HG02870 (cell line): ENCODE measurements around the gene DOC2B.

Source experiments
- ATAC-seq: cut with Tn5 transposase; IDR thresholded peaks from one replicate; pipeline ENCODE4 v1.9.1; 2021; ENCODE audit warnings: mild to moderate bottlenecking, moderate library complexity; ENCODE audit not compliant: unreplicated experiment

The DOC2B gene

GRCh38 chr17:164303-165235 lies 16.9 kb downstream of the DOC2B start:
- ATAC-seq = no peak

- no peak for ATAC-seq
Measured at GRCh38 chr17:163514-164098, 17.8 kb downstream of the DOC2B start.

- ATAC-seq = no peak
Measured at GRCh38 chr17:162689-163088, 18.8 kb downstream of the DOC2B start.

- no peak for ATAC-seq
Measured at GRCh38 chr17:161481-161880, 20.0 kb downstream of the DOC2B start.

DNA sequence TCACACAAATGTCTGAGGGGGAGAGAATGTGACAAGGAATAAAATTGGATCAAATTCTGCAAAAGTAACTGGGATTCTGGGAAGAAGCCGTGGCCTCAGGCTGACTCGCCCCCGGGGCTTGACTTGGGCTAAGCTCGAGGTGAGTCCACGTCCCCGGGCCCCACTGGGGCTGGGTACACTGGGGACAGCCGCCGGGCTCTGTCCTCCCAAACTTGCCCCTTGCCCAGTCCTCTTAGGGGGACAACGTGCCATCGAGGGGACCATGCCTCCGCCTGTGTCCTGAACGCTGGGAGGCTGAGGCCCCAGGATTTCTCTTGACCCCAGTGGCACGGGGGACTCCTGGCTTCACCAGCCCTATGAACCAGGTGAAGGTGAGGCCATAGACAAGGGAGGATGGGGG lies 21.1 kb downstream of the DOC2B start:
- no peak for ATAC-seq

DNA sequence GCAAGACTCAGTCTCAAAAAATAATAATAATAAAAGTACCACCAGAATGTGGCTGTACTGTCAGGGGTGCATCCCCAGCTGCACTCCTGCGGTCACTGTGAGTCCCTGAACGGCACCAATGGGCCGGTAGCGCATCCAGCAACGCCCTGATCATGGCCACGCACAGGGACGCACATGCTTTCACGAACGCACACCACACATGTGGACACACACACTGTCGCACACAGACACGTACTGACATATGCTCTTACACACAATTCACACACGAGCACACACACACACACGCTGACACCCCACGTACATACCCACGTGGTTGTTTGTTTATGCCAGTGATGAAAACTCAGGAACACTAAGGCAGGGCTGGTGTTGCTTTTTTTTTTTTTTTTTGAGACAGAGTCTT lies 21.8 kb downstream of the DOC2B start:
- ATAC-seq = no peak

GRCh38 chr17:158379-158778 lies 23.1 kb downstream of the DOC2B start:
- ATAC-seq = no peak

DNA sequence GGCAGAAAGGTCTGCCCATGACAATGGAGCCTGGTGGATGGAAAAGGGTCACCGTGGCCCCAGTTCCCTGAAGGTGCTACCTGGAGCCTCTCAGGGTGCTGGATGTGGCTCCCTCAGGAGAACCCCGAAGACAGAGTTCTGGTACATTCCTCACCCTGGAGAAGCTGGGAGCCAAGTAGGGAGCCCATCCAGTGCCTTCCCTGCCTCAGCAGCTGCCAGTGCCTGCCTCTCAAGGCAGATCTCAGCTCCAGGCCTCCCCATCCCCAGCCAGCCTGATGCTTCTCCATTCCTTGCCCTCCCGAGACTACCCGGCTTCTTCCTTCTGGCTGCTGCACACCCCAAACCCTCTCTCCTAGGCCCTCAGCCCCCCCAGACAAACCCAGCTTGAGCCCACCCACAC lies 23.5 kb downstream of the DOC2B start:
- no peak for ATAC-seq

GRCh38 chr17:156946-157345 lies 24.5 kb downstream of the DOC2B start:
- no peak for ATAC-seq

DNA sequence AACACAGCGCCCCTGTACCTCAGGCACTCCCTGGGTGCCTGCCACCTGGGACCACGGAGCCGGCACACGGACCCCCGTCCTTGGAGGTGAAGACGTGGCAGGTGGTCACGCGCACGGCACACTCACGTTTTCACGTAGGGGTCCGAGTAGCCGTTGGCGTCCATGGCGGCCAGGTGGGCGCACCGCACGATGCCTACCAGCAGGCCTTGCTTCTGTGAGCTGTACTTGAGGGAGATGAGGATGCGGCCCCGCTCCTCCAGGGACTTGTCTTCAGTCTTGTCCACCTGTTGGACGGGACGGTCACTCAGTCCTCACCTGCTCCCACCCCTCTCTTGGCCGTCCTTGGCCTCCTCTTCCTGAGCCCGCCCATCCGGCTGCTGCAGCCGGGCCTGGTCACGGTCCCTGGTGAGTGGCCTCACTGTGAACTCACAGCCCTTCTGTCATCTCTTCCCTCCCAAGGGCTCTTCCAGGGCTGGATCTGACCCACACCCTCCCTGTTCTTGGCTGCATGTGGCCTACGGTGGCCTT lies 25.3 kb downstream of the DOC2B start:
- ATAC-seq = no peak

DNA sequence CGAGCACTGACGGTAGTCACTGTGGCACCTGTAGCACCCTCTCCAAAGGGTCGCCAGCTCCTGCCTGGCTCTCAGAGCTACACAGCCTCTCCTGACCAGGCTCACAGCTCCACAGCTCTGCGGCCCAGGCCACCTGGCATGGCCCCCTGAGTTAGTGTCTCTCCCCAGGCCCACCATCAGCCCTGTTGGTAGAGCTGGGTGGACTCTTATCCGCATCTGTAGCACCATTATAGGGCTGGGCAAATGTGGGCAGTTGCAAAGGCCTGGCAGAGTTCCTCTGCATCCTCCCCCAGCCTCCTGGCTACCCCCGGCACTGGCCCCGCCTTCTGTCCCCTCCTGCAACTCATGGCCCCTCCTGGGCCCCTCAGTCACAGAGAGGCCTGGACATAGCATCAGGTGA lies 25.9 kb downstream of the DOC2B start:
- ATAC-seq = no peak

GRCh38 chr17:153851-154250 lies 27.6 kb downstream of the DOC2B start:
- ATAC-seq = no peak

DNA sequence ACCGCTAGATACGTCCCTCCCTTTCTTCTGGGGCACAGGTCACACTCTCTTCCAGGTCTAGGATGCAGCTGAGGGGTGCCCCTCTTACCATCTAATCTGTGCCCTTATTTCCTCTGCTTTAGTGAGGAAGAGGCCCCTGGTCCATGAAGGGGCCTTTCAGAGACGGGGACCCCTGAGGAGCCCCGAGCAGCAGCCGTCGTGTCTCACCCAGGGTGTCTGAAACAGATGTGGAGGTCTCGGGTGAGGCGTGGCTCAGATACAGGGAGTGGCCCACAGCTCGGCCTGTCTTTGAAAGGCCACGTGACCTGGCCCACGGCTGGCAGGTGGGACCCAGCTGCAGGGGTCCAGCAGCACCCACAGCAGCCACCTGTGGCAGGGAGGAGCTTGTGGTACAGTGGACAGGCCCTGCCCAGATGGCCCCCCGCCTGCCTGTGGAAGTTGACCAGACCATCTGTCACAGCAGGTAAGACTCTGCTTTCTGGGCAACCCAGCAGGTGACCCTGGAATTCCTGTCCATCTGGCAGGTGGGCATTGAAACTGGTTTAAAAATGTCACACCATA lies 28.5 kb downstream of the DOC2B start:
- no peak for ATAC-seq

- ATAC-seq = no peak
Measured at GRCh38 chr17:151886-152859, 29.3 kb downstream of the DOC2B start.

DNA sequence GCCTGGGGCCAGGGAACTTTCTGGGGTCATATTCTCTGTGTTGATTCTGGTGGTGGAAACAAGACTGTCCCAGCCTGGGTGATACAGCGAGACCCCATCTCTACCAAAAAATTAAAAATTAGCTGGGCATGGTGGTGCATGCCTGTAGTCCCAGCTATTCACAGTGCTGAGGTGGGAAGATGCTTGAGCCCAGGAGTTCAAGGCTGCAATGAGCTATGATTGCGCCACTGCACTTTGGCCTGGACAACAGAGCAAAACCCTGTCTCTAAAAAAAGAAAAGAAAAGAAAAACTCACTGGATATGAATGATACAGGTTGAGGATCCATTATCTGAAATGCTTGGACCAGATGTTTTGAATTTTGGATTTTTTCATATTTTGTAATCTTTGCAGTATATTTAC lies 30.4 kb downstream of the DOC2B start:
- no peak for ATAC-seq

DNA sequence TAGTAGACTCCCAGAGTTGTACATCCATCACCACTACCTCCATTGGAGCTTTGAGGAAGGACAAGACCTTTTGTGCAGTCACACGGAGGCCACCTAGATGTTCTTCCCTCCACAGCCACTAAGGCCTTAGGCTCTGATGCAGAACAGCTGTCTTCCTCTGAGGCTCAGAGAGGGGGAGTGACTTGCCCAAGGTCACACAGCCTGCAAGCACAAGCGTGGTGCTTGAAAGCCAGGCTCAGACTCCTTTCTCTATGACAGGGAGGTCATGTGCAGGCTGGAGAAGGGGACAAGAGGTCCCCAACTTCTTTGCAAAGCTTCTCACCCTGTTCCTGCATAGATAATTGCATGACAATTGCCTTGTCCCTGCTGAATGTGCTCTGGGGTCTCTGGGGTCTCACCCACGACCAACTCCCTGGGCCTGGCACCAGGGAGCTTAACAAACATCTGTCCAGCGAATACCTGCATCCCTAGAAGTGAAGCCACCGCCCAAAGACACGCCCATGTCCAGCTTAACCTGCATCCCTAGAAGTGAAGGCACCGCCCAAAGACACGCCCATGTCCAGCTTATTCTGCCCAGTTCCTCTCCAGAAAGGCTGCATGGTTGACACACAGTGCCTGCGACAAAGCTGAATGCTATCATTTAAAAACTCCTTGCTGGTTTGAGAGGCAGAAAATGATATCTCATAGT lies 31.4 kb downstream of the DOC2B start:
- ATAC-seq = no peak

DNA sequence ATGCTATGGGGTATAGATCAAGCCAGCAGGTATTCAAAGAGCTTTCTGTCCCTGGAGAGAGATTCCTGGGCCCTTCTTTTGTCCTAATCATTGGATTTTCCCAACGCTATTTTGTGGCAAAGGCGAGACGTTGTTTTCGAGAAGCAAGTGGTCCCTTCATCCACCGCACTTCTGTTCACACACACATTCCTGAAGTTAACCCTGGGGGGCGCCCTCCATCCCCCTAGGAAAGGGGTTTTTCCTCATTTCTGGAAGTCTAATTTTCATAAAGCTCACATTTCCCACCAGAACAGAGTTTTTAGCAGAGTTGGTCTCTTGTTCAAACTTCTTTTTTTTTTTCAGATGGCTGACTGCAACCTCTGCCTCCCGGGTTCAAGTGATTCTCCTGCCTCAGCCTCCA lies 32.2 kb downstream of the DOC2B start:
- ATAC-seq = no peak

- ATAC-seq = no peak
Measured at GRCh38 chr17:148757-149156, 32.7 kb downstream of the DOC2B start.

DNA sequence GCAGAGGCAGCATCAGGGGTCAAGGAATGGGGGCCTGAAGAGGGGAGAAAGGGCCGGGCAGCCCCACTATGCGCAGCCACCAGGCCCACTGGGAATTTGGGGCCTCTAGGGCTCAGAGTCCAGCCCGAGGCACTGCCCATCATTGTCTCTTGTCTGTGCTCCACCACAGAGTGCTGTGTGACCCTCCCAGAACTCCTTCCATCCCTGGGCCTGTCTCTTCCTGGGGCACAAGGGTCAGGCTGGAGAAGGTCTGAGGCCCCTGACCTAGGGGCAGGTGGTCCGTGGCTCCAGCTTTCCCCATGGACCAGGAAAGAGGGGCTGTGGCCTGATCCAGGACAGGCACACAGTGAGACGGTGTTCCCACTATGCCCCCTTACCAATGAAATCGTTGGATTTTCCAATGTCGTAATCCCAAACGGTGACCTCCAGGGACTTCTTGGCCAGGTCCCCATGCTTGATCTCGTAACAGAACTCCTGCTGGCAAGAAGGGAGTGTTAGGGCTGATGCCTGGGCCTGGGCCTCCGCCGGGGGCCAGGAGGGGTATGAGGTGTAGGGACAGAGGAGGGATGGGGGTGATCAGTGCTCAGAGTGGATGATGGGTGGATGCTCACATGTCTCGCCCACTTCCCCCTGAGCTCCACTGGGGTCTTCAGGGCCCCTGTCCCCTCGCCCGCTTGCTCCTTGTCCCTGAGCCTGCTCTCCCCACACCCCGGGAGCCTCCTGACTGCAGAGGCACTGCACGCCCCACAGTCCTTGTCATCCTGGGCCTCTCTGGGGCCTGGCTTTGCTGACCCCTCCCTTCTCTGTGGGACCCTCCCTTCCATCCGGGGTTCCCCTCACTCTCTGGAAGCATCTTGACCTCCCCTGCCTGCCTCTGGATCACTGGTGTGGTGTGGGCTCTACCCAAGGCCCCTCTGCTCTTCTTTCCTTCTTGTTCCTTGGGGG lies 33.4 kb downstream of the DOC2B start:
- ATAC-seq = no peak
